NCI-H2081 (cell line): ENCODE results near the gene RPRM.
"Not testable (repeated sequence)": the region's sequence is repeated elsewhere in the genome, so short reads cannot be mapped to it uniquely, and the experiment has no call there.

Experiments used
- DNase-seq, 2 experiments: peaks; one replicate each; lab custom pipeline; 2025; lab: John Stamatoyannopoulos, UW

The RPRM gene

GRCh38 chr2:153455861-153456260 is 22.7 kb downstream of the RPRM start:
- no peak for DNase-seq

DNA sequence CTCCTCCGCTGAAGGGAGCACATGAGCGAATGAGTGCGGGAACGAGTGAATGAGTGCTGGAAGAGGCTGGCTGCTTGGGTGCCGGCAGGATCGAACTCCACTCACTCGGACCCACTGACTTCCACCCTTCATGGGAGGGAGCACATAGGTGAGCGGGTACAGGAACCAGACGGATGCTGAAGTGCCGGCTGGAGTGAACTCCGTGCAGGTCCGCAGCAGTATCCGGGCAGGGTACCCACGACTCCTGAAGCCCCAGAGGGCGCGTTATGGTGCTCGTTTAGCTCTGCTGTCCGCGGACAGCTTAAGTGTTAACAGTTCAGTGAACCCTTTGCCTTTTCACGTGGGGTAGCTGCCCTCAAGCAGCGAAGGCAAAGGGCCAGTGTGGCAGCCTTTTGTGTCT is 23.2 kb downstream of the RPRM start:
- DNase-seq = no peak

GRCh38 chr2:153451611-153452010 is 27.0 kb downstream of the RPRM start:
- no peak for DNase-seq

DNA sequence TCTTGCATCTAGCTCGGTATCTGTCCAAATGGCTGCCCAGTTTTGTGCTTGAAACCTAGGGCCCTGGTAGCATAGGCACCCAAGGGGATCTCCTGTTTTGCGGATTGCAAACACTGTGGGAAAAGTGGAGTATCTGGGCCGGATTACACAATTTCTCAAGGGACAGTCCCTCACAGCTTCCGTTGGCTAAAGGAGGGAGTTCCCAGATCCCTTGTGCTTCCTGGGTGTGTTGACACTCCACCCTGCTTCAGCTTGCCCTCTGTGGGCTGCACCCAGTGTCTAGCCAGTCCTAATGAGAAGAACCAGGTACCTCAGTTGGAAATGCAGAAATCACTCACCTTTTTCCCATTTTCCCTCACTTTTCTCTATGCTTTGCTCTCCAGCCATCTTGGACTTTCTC is 35.5 kb downstream of the RPRM start:
- no peak for DNase-seq

GRCh38 chr2:153442616-153443015 is 35.9 kb downstream of the RPRM start:
- DNase-seq = not testable (repeated sequence)

GRCh38 chr2:153440090-153440489 is 38.5 kb downstream of the RPRM start:
- not testable (repeated sequence) for DNase-seq

GRCh38 chr2:153433403-153433802 is 45.2 kb downstream of the RPRM start:
- no peak for DNase-seq

GRCh38 chr2:153432381-153432780 is 46.2 kb downstream of the RPRM start:
- no peak for DNase-seq

DNA sequence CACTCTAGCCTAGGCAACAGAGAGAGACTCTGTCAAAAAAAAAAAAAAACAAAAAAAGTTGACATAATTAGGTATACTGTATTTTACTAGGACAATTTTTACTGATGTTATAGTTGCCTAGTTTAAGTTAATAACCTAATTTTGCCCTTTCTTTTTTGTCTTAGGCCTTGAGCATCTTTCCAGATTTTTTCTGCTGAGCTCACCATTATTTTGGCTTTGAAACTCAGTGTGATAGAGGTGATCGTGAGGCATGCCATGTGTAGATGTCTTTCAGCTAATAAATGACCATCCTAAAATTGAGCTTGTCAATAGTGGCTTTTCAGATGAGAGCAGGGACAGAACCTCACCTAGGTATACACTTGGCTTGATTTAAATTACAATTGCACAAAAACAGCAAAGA is 47.4 kb downstream of the RPRM start:
- no peak for DNase-seq
